ENCODE results near the gene C18orf63.
"Not testable (repeated sequence)": the region's sequence is repeated elsewhere in the genome, so short reads cannot be mapped to it uniquely, and the experiment has no call there.

C18orf63 gene

GRCh38 chr18:74284191-74284979 is 31.3 kb upstream of the C18orf63 start:
- no peak for DNase-seq (ENCODE audit: extremely low read depth, insufficient read length)
- Histone ChIP-seq H3K36me3 (ENCODE audit: control insufficient read depth, insufficient read depth, low read length) (no peaks in the 10 kb centered on the region), H3K27me3 (replicated peaks; ENCODE audit: control insufficient read depth, insufficient read depth, low read length) (no peaks in the 10 kb centered on the region), H3K4me3 (replicated peaks; ENCODE audit: low read depth, low read length) (no peak overlapping the region)
- no peak for TF ChIP-seq CTCF (IDR thresholded peaks at IDR 0.05; ENCODE audit: insufficient read depth, low read length, poor library complexity, severe bottlenecking)

- Histone ChIP-seq H3K27me3 (replicated peaks; ENCODE audit: control insufficient read depth, insufficient read depth, low read length) (no peaks in the 10 kb centered on the region), H3K36me3 (ENCODE audit: control insufficient read depth, insufficient read depth, low read length) (no peaks in the 10 kb centered on the region), H3K4me3 (replicated peaks; ENCODE audit: low read depth, low read length) (no peak overlapping the region)
- no peak for DNase-seq (ENCODE audit: extremely low read depth, insufficient read length)
- TF ChIP-seq CTCF (IDR thresholded peaks at IDR 0.05; ENCODE audit: insufficient read depth, low read length, poor library complexity, severe bottlenecking) = no peak
These were observed 30.7 kb upstream of the C18orf63 start for GRCh38 chr18:74284980-74285355.

- not testable (repeated sequence) for H3K36me3 ChIP-seq (ENCODE audit: control insufficient read depth, insufficient read depth, low read length); H3K4me3 ChIP-seq (replicated peaks; ENCODE audit: low read depth, low read length); H3K27me3 ChIP-seq (replicated peaks; ENCODE audit: control insufficient read depth, insufficient read depth, low read length); DNase-seq (ENCODE audit: extremely low read depth, insufficient read length)
These were observed 30.1 kb upstream of the C18orf63 start for GRCh38 chr18:74285583-74285982.

- no peak for DNase-seq (ENCODE audit: extremely low read depth, insufficient read length)
- no peaks in the 10 kb centered on the region for H3K27me3 ChIP-seq (replicated peaks; ENCODE audit: control insufficient read depth, insufficient read depth, low read length)
- no peak overlapping the region for H3K4me3 ChIP-seq (replicated peaks; ENCODE audit: low read depth, low read length)
- no peaks in the 10 kb centered on the region for H3K36me3 ChIP-seq (ENCODE audit: control insufficient read depth, insufficient read depth, low read length)
- no peak for TF ChIP-seq CTCF (IDR thresholded peaks at IDR 0.05; ENCODE audit: insufficient read depth, low read length, poor library complexity, severe bottlenecking)
These were observed 29.4 kb upstream of the C18orf63 start for GRCh38 chr18:74286106-74286855.

- Histone ChIP-seq H3K4me3 (replicated peaks; ENCODE audit: low read depth, low read length) (no peak overlapping the region), H3K27me3 (replicated peaks; ENCODE audit: control insufficient read depth, insufficient read depth, low read length) (no peaks in the 10 kb centered on the region), H3K36me3 (ENCODE audit: control insufficient read depth, insufficient read depth, low read length) (no peaks in the 10 kb centered on the region)
- no peak for TF ChIP-seq CTCF (IDR thresholded peaks at IDR 0.05; ENCODE audit: insufficient read depth, low read length, poor library complexity, severe bottlenecking)
- no peak for DNase-seq (ENCODE audit: extremely low read depth, insufficient read length)
These were observed 28.8 kb upstream of the C18orf63 start for GRCh38 chr18:74286856-74287255.

GRCh38 chr18:74288041-74288440 is 27.6 kb upstream of the C18orf63 start:
- no peaks in the 10 kb centered on the region for H3K36me3 ChIP-seq (ENCODE audit: control insufficient read depth, insufficient read depth, low read length)
- H3K27me3 ChIP-seq (replicated peaks; ENCODE audit: control insufficient read depth, insufficient read depth, low read length) = no peaks in the 10 kb centered on the region
- no peak overlapping the region for H3K4me3 ChIP-seq (replicated peaks; ENCODE audit: low read depth, low read length)
- no peak for TF ChIP-seq CTCF (IDR thresholded peaks at IDR 0.05; ENCODE audit: insufficient read depth, low read length, poor library complexity, severe bottlenecking)
- DNase-seq (ENCODE audit: extremely low read depth, insufficient read length) = no peak

Data from GM06990 (cell line).